NCI-H2196 treated with DMSO at 0.1 percent for 48 hours (cell line): ENCODE results near the gene ABCC4.

Source experiments
- DNase-seq: peaks from one replicate; lab custom pipeline; 2025; ENCODE audit not compliant: unreplicated experiment; lab: John Stamatoyannopoulos, UW

ABCC4 gene

DNA sequence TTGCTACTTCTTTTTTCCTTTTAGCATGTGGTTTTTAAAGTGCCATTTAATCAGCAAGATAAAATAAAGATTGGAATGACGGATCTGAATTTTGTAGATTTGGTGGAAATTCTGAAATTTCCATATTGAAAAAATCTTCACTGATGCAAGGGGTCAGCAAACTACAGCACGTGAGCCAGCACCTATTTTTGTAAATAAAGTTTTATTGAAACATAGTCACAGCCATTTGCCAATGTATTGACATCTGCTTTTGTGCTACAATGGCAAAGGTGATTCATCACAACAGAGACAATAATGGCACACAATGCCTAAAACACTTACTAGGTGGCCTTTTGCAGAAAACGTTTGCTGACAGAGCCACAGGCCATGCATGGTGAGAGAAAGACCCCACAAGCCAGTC lies 226.4 kb downstream of the ABCC4 start:
- no peak for DNase-seq

DNA sequence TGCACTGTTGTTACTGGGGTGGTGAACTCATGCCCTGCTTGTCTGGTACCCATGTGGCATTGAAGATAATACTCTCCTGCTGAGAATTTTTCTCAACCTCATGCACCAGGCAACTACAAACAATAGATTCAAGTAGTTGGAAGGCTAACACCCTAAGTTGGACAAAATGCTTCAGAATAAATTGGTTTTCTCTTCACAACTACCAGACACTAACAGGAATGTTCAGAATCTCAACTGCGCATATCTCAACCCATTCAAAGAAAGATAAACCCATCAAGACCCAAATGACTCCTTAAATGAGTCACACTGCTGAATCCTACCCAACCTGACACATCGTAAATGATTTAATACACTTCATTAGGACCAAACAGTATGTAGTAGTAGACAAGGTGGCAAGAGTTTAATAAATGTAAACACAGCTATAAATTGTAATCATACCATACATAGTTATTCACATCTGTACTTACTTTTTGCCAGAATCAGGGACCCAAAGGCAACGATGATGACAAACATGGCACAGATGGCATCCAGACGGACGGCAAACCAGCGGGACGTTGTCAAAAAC lies 227.4 kb downstream of the ABCC4 start:
- DNase-seq, result no peak

DNA sequence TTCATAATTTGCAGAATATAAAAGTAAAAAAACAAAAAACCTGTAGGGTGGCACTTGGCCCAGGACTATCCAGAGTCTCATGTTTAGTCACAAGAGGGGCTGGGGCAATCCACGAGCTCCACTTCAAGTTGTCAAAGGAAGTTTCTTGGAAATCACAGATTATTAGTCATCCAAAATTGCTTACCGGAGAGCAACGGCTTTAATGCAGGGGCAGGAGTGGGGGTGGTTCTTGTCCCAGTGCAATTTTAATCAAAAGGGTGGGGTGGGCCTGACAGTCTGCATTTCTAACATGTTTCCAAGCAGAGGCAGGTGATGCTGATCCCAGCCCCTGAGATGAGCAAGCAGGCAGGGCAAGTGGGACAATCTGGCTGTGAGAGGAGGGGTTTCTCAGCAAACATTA lies 233.9 kb downstream of the ABCC4 start:
- no peak for DNase-seq

- no peak for DNase-seq
Observed at GRCh38 chr13:95060014-95060519, 241.2 kb downstream of the ABCC4 start.

GRCh38 chr13:95059306-95059705 lies 241.9 kb downstream of the ABCC4 start:
- no peak for DNase-seq

- DNase-seq, result no peak
Observed at GRCh38 chr13:95058680-95059079, 242.6 kb downstream of the ABCC4 start.

- DNase-seq, result no peak
Observed at GRCh38 chr13:95056266-95056665, 245.0 kb downstream of the ABCC4 start.

DNA sequence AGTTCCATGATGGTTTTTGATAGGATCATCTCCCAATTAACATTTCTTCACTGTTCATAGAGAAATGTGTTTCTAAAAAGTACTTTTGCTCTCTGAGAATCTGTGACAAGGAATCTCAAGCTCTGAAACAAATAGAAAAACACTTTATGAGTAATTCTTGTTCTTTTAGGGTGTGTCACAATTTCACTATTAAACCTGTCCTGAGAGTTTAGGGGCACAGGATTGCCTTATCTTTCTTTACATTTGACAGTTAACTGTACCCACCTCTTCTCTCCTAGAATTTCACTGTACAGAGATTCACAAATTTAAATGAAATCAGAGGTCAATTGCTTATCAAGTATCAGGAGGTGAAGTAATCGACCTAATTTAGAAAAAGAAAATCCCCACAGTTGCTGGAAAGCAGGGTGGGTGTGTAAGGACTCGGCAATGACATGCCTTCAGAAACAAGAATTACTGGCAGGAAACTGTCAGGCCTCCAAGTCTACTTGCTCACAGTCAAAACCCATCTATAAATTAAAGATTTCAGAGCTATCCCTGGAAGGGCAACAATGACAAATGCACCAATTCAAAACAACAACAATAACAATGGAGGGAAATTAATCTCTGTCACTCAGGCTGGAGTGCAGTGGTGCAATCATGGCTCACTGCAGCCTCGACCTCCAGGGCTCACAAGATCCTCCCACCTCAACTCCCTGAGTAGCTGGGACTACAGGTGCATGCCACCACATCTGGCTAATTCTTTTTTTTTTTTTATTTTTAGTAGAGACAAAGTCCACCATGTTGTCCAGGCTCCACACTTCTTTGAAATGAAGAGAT lies 250.2 kb downstream of the ABCC4 start:
- no peak for DNase-seq

- DNase-seq, result no peak
Observed at GRCh38 chr13:95049772-95050171, 251.5 kb downstream of the ABCC4 start.

DNA sequence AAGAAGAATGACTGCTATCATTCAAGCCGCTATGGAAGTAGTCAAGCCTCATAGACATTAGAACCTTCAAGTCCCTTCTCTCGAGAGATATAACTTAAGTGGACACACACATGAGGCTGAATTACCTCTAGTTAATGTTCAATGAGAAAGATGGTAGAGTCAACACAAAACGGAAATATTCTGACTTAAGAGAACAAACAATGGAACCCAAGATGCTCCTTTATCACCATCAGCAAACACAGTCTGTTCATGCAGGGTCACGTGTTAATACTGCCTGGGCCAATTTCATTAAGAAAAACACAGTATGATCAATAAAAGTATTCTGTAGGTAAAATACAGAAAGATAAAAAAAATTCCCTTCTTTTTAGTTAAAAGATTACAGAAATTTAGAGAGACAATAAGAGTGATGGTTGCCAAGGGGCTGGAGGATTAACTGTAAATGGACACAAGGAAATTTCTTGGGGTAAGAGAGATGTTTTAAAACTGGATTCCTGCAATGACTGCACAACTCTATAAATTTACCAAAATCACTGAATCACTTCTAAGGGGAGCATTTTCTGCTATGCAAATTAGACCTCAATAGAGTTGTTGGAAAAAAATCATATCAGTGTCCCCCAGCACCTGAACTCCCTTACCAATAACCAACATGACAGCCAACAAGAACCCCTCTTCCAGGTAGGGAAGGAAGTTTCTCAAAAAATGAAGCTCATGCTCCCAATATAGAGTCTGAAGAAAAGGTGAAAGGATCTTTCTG lies 256.6 kb downstream of the ABCC4 start:
- no peak for DNase-seq

- no peak for DNase-seq
Observed at GRCh38 chr13:95039415-95039814, 261.8 kb downstream of the ABCC4 start.

DNA sequence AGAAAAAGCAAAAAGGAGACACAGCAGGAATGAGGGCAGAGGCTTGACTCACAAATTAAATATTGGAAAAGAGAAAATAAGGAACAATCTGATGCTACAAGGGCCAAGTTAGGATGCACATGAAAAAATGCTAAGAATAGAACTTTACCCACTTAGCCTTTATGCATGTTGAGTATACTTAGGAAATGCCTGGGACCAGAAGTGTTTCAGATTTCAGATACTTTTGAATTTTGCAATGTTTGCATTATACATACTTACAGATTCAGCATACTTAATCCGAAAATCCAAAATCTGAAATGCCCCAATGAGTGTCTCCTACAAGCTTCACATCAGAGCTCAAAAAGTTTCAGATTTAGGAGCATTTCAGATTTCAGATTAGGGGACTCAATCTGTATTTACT lies 262.3 kb downstream of the ABCC4 start:
- no peak for DNase-seq

DNA sequence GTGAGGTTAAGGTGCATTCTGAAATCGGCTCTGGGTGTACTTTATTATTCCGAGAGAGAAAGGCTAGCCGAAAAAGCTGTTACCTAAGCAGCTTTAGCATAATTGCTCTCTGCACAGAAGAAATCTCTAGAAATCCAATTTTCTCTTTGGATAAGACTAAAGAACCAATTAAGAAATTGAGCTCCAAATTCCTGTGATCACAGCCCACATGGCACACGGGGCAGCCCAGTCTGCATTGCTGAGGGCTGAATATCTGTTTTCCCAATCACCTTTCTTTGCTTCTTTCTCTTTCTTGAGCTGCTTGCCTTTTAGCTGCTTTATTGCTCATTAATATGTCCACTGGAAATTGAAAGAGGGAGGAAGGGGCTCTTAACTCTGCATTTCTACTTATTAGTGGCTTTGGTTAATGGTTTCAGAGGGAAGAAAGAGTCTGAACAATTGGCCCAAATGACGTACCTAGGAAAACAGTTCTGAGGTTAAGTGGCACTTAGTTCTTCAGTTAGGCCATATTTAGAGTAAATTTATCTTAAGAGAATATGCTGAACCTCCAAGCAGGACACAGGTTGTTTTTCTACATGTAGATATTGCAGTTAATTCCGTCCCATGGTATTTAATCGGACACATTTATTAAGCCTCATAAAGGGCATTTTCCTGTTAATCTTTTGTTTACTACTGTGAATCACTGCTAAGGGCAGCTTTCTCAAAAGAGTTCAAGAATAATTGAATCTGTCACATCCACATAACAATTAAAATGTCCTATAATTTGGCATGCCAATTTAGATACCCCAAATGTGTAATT lies 265.7 kb downstream of the ABCC4 start:
- no peak for DNase-seq

DNA sequence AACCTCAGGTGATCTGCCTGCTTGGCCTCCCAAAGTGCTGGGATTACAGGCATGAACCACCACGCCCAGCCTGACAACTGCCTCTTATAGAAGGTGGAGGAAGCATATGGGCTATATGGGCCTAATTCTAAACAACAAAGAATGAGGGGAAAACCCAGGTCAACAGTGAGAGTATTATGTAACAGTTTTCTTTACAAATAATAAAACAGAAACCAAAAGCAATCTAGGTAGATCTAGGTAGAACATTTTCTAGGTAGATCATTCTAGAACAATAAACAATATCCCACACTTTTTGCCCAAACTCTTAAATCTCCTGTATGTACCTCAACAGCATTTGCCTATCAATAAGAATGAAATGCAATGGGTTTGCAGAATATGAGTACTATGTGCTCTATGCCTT lies 267.4 kb downstream of the ABCC4 start:
- no peak for DNase-seq

GRCh38 chr13:95032121-95032520 lies 269.1 kb downstream of the ABCC4 start:
- no peak for DNase-seq

GRCh38 chr13:95030821-95031343 lies 270.4 kb downstream of the ABCC4 start:
- DNase-seq, result no peak

GRCh38 chr13:95027638-95028037 lies 273.6 kb downstream of the ABCC4 start:
- DNase-seq, result no peak

DNA sequence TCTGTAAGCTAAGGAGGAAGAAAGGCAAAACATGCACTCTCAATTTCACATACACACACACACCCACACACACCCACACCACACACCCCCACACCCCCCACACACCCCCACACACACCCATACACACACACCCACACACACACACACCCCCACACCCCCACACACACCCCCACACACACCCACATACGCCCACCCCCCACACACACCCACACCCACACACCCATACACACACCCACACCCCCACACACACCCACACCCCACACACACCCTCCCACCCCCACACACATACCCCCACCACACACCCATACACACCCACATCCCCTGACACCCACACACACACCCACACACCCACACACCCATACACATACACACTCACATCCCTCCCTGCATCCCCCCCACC lies 276.1 kb downstream of the ABCC4 start:
- DNase-seq, result no peak

GRCh38 chr13:95023405-95023804 lies 277.8 kb downstream of the ABCC4 start:
- peak; percentile 37 for DNase-seq

GRCh38 chr13:95020298-95020987 lies 280.8 kb downstream of the ABCC4 start:
- DNase-seq, result no peak
